ENCODE measurements around the gene RIMKLA. TPM values are rescaled to one million over a fixed set of nuclear protein-coding genes. Genes with fewer than 3 reads are reported as not detected.

RIMKLA gene
- total and polyA plus RNA-seq, 10 of the 15 experiments (the other 5 are each of a cell fraction or from before 2014, with no cell fraction given) = 0.01 to 0.52 (median 0.08) TPM

DNA sequence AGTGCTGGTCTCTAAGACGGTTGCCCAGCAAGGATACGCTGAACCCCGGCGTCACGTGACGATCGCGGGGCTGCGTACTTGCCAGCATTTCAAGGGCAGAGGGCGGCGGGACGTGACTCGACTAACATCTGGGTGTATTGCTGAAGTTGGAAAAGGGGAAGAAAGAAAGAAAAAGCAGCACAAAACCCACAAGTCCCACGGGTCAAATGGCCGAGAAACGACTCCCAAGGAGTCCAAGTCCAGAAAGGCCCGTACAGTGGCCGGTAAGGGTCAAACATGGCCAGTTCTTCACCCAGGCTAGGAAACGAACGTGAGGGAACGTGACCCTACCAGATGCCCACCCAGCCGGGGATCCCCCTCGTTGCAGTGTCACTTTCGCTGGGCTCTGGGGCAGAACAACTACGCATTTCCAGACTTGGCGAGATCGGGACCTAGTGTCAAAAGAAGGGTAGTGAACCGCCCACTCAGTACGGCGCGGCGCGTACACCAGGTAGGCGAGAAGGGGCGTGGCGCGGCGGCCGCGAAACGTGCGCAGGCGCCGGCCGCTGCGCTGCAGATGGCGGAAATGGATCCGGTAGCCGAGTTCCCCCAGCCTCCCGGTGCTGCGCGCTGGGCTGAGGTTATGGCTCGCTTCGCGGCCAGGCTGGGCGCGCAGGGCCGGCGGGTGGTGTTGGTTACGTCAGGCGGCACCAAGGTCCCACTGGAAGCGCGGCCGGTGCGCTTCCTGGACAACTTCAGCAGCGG, 75.6 kb downstream of the RIMKLA start, which contains the start of the genes PPCS and ZMYND12 (continued):
- TF ChIP-seq, protein P1, sequence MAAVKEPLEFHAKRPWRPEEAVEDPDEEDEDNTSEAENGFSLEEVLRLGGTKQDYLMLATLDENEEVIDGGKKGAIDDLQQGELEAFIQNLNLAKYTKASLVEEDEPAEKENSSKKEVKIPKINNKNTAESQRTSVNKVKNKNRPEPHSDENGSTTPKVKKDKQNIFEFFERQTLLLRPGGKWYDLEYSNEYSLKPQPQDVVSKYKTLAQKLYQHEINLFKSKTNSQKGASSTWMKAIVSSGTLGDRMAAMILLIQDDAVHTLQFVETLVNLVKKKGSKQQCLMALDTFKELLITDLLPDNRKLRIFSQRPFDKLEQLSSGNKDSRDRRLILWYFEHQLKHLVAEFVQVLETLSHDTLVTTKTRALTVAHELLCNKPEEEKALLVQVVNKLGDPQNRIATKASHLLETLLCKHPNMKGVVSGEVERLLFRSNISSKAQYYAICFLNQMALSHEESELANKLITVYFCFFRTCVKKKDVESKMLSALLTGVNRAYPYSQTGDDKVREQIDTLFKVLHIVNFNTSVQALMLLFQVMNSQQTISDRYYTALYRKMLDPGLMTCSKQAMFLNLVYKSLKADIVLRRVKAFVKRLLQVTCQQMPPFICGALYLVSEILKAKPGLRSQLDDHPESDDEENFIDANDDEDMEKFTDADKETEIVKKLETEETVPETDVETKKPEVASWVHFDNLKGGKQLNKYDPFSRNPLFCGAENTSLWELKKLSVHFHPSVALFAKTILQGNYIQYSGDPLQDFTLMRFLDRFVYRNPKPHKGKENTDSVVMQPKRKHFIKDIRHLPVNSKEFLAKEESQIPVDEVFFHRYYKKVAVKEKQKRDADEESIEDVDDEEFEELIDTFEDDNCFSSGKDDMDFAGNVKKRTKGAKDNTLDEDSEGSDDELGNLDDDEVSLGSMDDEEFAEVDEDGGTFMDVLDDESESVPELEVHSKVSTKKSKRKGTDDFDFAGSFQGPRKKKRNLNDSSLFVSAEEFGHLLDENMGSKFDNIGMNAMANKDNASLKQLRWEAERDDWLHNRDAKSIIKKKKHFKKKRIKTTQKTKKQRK (IDR thresholded peaks at IDR 0.05; ENCODE audit: low read depth, low read length) = no peak
- TF ChIP-seq KLF5 (IDR thresholded peaks at IDR 0.05; ENCODE audit: partially characterized antibody) (peak; percentile 21), LARP7 (IDR thresholded peaks at IDR 0.05) (peak; percentile 95), MEF2A (IDR thresholded peaks at IDR 0.05; ENCODE audit: insufficient read depth, low read depth, low read length) (peak; percentile 33; the same call in 1 of the 2 replicates), ATF7 (IDR thresholded peaks at IDR 0.05; ENCODE audit: low read depth) (peak; percentile 65), RUNX3 (IDR thresholded peaks at IDR 0.05; ENCODE audit: low read length) (peak; percentile 6; the same call in 1 of the 2 replicates), CREM (IDR thresholded peaks at IDR 0.05; ENCODE audit: low read depth) (peak; percentile 58; the same call in 1 of the 2 replicates), BHLHE40 (IDR thresholded peaks at IDR 0.05; ENCODE audit: borderline replicate concordance in 1 of 2, low read depth in 2 of 2, low read length in 1 of 2) (peak; percentile 97 to 98), TAF1 (IDR thresholded peaks at IDR 0.05; ENCODE audit: borderline replicate concordance, low read depth, low read length) (peak; percentile 80), NR2F1 (conservative IDR thresholded peaks at IDR 0.05) (peak; percentile 85), ZNF24 (IDR thresholded peaks at IDR 0.05) (no peak)
- TF ChIP-seq, protein P2, sequence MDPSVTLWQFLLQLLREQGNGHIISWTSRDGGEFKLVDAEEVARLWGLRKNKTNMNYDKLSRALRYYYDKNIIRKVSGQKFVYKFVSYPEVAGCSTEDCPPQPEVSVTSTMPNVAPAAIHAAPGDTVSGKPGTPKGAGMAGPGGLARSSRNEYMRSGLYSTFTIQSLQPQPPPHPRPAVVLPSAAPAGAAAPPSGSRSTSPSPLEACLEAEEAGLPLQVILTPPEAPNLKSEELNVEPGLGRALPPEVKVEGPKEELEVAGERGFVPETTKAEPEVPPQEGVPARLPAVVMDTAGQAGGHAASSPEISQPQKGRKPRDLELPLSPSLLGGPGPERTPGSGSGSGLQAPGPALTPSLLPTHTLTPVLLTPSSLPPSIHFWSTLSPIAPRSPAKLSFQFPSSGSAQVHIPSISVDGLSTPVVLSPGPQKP (IDR thresholded peaks at IDR 0.05; ENCODE audit: low read depth, low read length) = 0 out of 2 replicates have a peak, but pooled peaks have one; percentile 12
- TF ChIP-seq, protein P3, sequence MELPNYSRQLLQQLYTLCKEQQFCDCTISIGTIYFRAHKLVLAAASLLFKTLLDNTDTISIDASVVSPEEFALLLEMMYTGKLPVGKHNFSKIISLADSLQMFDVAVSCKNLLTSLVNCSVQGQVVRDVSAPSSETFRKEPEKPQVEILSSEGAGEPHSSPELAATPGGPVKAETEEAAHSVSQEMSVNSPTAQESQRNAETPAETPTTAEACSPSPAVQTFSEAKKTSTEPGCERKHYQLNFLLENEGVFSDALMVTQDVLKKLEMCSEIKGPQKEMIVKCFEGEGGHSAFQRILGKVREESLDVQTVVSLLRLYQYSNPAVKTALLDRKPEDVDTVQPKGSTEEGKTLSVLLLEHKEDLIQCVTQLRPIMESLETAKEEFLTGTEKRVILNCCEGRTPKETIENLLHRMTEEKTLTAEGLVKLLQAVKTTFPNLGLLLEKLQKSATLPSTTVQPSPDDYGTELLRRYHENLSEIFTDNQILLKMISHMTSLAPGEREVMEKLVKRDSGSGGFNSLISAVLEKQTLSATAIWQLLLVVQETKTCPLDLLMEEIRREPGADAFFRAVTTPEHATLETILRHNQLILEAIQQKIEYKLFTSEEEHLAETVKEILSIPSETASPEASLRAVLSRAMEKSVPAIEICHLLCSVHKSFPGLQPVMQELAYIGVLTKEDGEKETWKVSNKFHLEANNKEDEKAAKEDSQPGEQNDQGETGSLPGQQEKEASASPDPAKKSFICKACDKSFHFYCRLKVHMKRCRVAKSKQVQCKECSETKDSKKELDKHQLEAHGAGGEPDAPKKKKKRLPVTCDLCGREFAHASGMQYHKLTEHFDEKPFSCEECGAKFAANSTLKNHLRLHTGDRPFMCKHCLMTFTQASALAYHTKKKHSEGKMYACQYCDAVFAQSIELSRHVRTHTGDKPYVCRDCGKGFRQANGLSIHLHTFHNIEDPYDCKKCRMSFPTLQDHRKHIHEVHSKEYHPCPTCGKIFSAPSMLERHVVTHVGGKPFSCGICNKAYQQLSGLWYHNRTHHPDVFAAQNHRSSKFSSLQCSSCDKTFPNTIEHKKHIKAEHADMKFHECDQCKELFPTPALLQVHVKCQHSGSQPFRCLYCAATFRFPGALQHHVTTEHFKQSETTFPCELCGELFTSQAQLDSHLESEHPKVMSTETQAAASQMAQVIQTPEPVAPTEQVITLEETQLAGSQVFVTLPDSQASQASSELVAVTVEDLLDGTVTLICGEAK (IDR thresholded peaks at IDR 0.05; ENCODE audit: borderline replicate concordance) = no peak
- TF ChIP-seq, protein P4, sequence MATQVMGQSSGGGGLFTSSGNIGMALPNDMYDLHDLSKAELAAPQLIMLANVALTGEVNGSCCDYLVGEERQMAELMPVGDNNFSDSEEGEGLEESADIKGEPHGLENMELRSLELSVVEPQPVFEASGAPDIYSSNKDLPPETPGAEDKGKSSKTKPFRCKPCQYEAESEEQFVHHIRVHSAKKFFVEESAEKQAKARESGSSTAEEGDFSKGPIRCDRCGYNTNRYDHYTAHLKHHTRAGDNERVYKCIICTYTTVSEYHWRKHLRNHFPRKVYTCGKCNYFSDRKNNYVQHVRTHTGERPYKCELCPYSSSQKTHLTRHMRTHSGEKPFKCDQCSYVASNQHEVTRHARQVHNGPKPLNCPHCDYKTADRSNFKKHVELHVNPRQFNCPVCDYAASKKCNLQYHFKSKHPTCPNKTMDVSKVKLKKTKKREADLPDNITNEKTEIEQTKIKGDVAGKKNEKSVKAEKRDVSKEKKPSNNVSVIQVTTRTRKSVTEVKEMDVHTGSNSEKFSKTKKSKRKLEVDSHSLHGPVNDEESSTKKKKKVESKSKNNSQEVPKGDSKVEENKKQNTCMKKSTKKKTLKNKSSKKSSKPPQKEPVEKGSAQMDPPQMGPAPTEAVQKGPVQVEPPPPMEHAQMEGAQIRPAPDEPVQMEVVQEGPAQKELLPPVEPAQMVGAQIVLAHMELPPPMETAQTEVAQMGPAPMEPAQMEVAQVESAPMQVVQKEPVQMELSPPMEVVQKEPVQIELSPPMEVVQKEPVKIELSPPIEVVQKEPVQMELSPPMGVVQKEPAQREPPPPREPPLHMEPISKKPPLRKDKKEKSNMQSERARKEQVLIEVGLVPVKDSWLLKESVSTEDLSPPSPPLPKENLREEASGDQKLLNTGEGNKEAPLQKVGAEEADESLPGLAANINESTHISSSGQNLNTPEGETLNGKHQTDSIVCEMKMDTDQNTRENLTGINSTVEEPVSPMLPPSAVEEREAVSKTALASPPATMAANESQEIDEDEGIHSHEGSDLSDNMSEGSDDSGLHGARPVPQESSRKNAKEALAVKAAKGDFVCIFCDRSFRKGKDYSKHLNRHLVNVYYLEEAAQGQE (IDR thresholded peaks at IDR 0.05; ENCODE audit: low read depth, low read length) = peak; percentile 20; the same call in 1 of the 2 replicates

Measured in GM12878 (cell line).